ENCODE data around the gene IGF2R. TPM values are rescaled to one million over a fixed set of nuclear protein-coding genes. Genes with fewer than 3 reads are reported as not detected.

The IGF2R gene
- total and polyA plus RNA-seq, 2 of the 13 experiments (the other 11 are each of a cell fraction or from before 2014, with no cell fraction given): 38.3 to 70.0 TPM

- Histone ChIP-seq H3K27me3 (ENCODE audit: control insufficient read depth in 1 of 2, insufficient read depth in 2 of 2, low read length in 2 of 2) (no peaks in the 10 kb centered on the region), H3K4me1 (ENCODE audit: insufficient read depth, low read length) (peaks cover 11% of the 10 kb centered on the region), H3K79me2 (ENCODE audit: insufficient read depth, low read length) (no peaks in the 10 kb centered on the region), H3K9me3 (ENCODE audit: low read length) (no peaks in the 10 kb centered on the region), H4K20me1 (ENCODE audit: insufficient read depth, low read length) (no peaks in the 10 kb centered on the region; the same call in 1 of the 2 replicates), H3K4me3 (replicated peaks in 1 of 3; ENCODE audit: insufficient read depth in 1 of 3, low read depth in 2 of 3, low read length in 3 of 3) (no peak overlapping the region), H3K4me2 (ENCODE audit: low read depth, low read length) (no peak overlapping the region), H3K36me3 (replicated peaks in 1 of 2; ENCODE audit: control insufficient read depth in 1 of 2, insufficient read depth in 2 of 2, low read length in 2 of 2) (peaks cover 57 to 95% of the 10 kb centered on the region in 2 experiments), H3K9ac (ENCODE audit: insufficient read depth, low read depth, low read length) (no peak overlapping the region), H2AFZ (ENCODE audit: low read length) (no peak overlapping the region), H3K27ac (ENCODE audit: extremely low read length, insufficient read depth, low read length) (no peak overlapping the region)
- TF ChIP-seq ZNF800 (CRISPR knock-in tag; IDR thresholded peaks at IDR 0.05): no peak
- TF ChIP-seq MAFF (IDR thresholded peaks at IDR 0.05; ENCODE audit: low read depth, low read length): no peak
- no peak for TF ChIP-seq SSRP1 (CRISPR knock-in tag; IDR thresholded peaks at IDR 0.05)
- TF ChIP-seq AGO2 (optimal IDR thresholded peaks at IDR 0.05; ENCODE audit: low read depth, low read length): no peak
- no peak for TF ChIP-seq ZNF441 (CRISPR knock-in tag; IDR thresholded peaks at IDR 0.05; ENCODE audit: borderline replicate concordance)
- TF ChIP-seq SALL1 (CRISPR knock-in tag; IDR thresholded peaks at IDR 0.05): no peak
- no peak for TF ChIP-seq ZNF230 (CRISPR knock-in tag; IDR thresholded peaks at IDR 0.05)
- no peak for TF ChIP-seq CREB1 (IDR thresholded peaks at IDR 0.05)
- TF ChIP-seq CREB1 (CRISPR knock-in tag; IDR thresholded peaks at IDR 0.05): no peak
- no peak for TF ChIP-seq ARNT (IDR thresholded peaks at IDR 0.05)
- TF ChIP-seq YEATS2 (CRISPR knock-in tag; IDR thresholded peaks at IDR 0.05; ENCODE audit: borderline replicate concordance): no peak
- no peak for TF ChIP-seq IRF9 (CRISPR knock-in tag; IDR thresholded peaks at IDR 0.05; ENCODE audit: borderline replicate concordance)
- no peak for TF ChIP-seq RBM39 (IDR thresholded peaks at IDR 0.05; ENCODE audit: low read depth, low read length, poor library complexity, severe bottlenecking)
- in situ Hi-C loops (cut with HindIII; ENCODE audit: extremely low pct_ligation_motif_present, low pct_unique_long_range_greater_than_20kb) (no loop called here), intact Hi-C loops (cut with micrococcal nuclease; ENCODE audit: unreplicated experiment) (no loop called here)
- no peak for FAIRE-seq
- no peak for ATAC-seq
- ChIA-PET POLR2A (no interaction called here), CTCF (ENCODE audit: low intra/inter-chr PET ratio, low total read pairs) (no interaction called here)
- DNase-seq (ENCODE audit: low spot score): no peak
- TSS peak; percentile 19 for BruUV-seq (replicated peaks)
- 98% methylated on average over 5 of the region's 5 CpGs for WGBS (ENCODE audit: low lambda C conversion rate)
These were observed 107.1 kb downstream of the IGF2R start for GRCh38 chr6:160076009-160076408.

Measured in HepG2 (cell line).